ENCODE results near the gene PARD3B.

Gene PARD3B

GRCh38 chr2:204662956-204663355 lies 117.7 kb downstream of the PARD3B start:
- Histone ChIP-seq H3K36me3 (ENCODE audit: control insufficient read depth, insufficient read depth, low read length) (no peaks in the 10 kb centered on the region), H3K9me3 (ENCODE audit: control insufficient read depth, insufficient read depth, low read length) (no peaks in the 10 kb centered on the region), H3K4me1 (ENCODE audit: control insufficient read depth, insufficient read depth, low read length) (peaks cover 15% of the 10 kb centered on the region), H3K9ac (ENCODE audit: low read depth, low read length) (no peak overlapping the region), H3K27ac (ENCODE audit: low read depth, low read length) (no peak overlapping the region), H3K27me3 (ENCODE audit: control insufficient read depth, insufficient read depth, low read length) (no peaks in the 10 kb centered on the region), H3K4me3 (ENCODE audit: low read depth, low read length) (no peak overlapping the region)

GRCh38 chr2:204663816-204664425 lies 118.6 kb downstream of the PARD3B start:
- Histone ChIP-seq H3K36me3 (ENCODE audit: control insufficient read depth, insufficient read depth, low read length) (no peaks in the 10 kb centered on the region), H3K4me1 (ENCODE audit: control insufficient read depth, insufficient read depth, low read length) (peaks cover 15% of the 10 kb centered on the region), H3K27ac (ENCODE audit: low read depth, low read length) (no peak overlapping the region), H3K9ac (ENCODE audit: low read depth, low read length) (no peak overlapping the region), H3K9me3 (ENCODE audit: control insufficient read depth, insufficient read depth, low read length) (no peaks in the 10 kb centered on the region), H3K27me3 (ENCODE audit: control insufficient read depth, insufficient read depth, low read length) (no peaks in the 10 kb centered on the region), H3K4me3 (ENCODE audit: low read depth, low read length) (no peak overlapping the region)

- no peaks in the 10 kb centered on the region for H3K27me3 ChIP-seq (ENCODE audit: control insufficient read depth, insufficient read depth, low read length)
- H3K36me3 ChIP-seq (ENCODE audit: control insufficient read depth, insufficient read depth, low read length), result no peaks in the 10 kb centered on the region
- H3K4me3 ChIP-seq (ENCODE audit: low read depth, low read length), result peak overlapping the region; percentile 30; the same call in 1 of the 2 replicates
- peak overlapping the region; percentile 66 for H3K27ac ChIP-seq (ENCODE audit: low read depth, low read length)
- H3K9me3 ChIP-seq (ENCODE audit: control insufficient read depth, insufficient read depth, low read length), result no peaks in the 10 kb centered on the region
- peaks cover 15% of the 10 kb centered on the region for H3K4me1 ChIP-seq (ENCODE audit: control insufficient read depth, insufficient read depth, low read length)
- no peak overlapping the region for H3K9ac ChIP-seq (ENCODE audit: low read depth, low read length)
These were observed 119.4 kb downstream of the PARD3B start for GRCh38 chr2:204664708-204665121.

- H3K9ac ChIP-seq (ENCODE audit: low read depth, low read length), result peak overlapping the region; percentile 23; the same call in 1 of the 2 replicates
- H3K4me3 ChIP-seq (ENCODE audit: low read depth, low read length), result peak overlapping the region; percentile 30; the same call in 1 of the 2 replicates
- H3K27ac ChIP-seq (ENCODE audit: low read depth, low read length), result peak overlapping the region; percentile 60
- no peaks in the 10 kb centered on the region for H3K36me3 ChIP-seq (ENCODE audit: control insufficient read depth, insufficient read depth, low read length)
- peaks cover 15% of the 10 kb centered on the region for H3K4me1 ChIP-seq (ENCODE audit: control insufficient read depth, insufficient read depth, low read length)
- H3K27me3 ChIP-seq (ENCODE audit: control insufficient read depth, insufficient read depth, low read length), result no peaks in the 10 kb centered on the region
- H3K9me3 ChIP-seq (ENCODE audit: control insufficient read depth, insufficient read depth, low read length), result no peaks in the 10 kb centered on the region
These were observed 119.9 kb downstream of the PARD3B start for GRCh38 chr2:204665207-204665606.

GRCh38 chr2:204665771-204666170 lies 120.5 kb downstream of the PARD3B start:
- no peak overlapping the region for H3K9ac ChIP-seq (ENCODE audit: low read depth, low read length)
- H3K4me3 ChIP-seq (ENCODE audit: low read depth, low read length), result no peak overlapping the region
- no peaks in the 10 kb centered on the region for H3K27me3 ChIP-seq (ENCODE audit: control insufficient read depth, insufficient read depth, low read length)
- no peaks in the 10 kb centered on the region for H3K36me3 ChIP-seq (ENCODE audit: control insufficient read depth, insufficient read depth, low read length)
- H3K9me3 ChIP-seq (ENCODE audit: control insufficient read depth, insufficient read depth, low read length), result no peaks in the 10 kb centered on the region
- H3K27ac ChIP-seq (ENCODE audit: low read depth, low read length), result no peak overlapping the region
- peaks cover 20% of the 10 kb centered on the region for H3K4me1 ChIP-seq (ENCODE audit: control insufficient read depth, insufficient read depth, low read length)

GRCh38 chr2:204667990-204668389 lies 122.7 kb downstream of the PARD3B start:
- Histone ChIP-seq H3K27me3 (ENCODE audit: control insufficient read depth, insufficient read depth, low read length) (no peaks in the 10 kb centered on the region), H3K9me3 (ENCODE audit: control insufficient read depth, insufficient read depth, low read length) (no peaks in the 10 kb centered on the region), H3K27ac (ENCODE audit: low read depth, low read length) (no peak overlapping the region), H3K9ac (ENCODE audit: low read depth, low read length) (no peak overlapping the region), H3K4me1 (ENCODE audit: control insufficient read depth, insufficient read depth, low read length) (peaks cover 32% of the 10 kb centered on the region), H3K4me3 (ENCODE audit: low read depth, low read length) (no peak overlapping the region), H3K36me3 (ENCODE audit: control insufficient read depth, insufficient read depth, low read length) (no peaks in the 10 kb centered on the region)

- Histone ChIP-seq H3K4me1 (ENCODE audit: control insufficient read depth, insufficient read depth, low read length) (peaks cover 43% of the 10 kb centered on the region), H3K27ac (ENCODE audit: low read depth, low read length) (no peak overlapping the region)
These were observed 124.1 kb downstream of the PARD3B start for GRCh38 chr2:204669382-204669781.

GRCh38 chr2:204670124-204670523 lies 124.8 kb downstream of the PARD3B start:
- Histone ChIP-seq H3K9ac (ENCODE audit: low read depth, low read length) (no peak overlapping the region), H3K4me1 (ENCODE audit: control insufficient read depth, insufficient read depth, low read length) (peaks cover 36% of the 10 kb centered on the region), H3K27ac (ENCODE audit: low read depth, low read length) (no peak overlapping the region), H3K4me3 (ENCODE audit: low read depth, low read length) (no peak overlapping the region), H3K9me3 (ENCODE audit: control insufficient read depth, insufficient read depth, low read length) (no peaks in the 10 kb centered on the region), H3K27me3 (ENCODE audit: control insufficient read depth, insufficient read depth, low read length) (no peaks in the 10 kb centered on the region), H3K36me3 (ENCODE audit: control insufficient read depth, insufficient read depth, low read length) (no peaks in the 10 kb centered on the region)

More at GRCh38 chr2:204669382-204669781, 124.1 kb downstream of the PARD3B start:
- Histone ChIP-seq H3K36me3 (ENCODE audit: control insufficient read depth, insufficient read depth, low read length) (no peaks in the 10 kb centered on the region), H3K27me3 (ENCODE audit: control insufficient read depth, insufficient read depth, low read length) (no peaks in the 10 kb centered on the region), H3K9me3 (ENCODE audit: control insufficient read depth, insufficient read depth, low read length) (no peaks in the 10 kb centered on the region), H3K4me3 (ENCODE audit: low read depth, low read length) (no peak overlapping the region), H3K9ac (ENCODE audit: low read depth, low read length) (no peak overlapping the region)

- no peaks in the 10 kb centered on the region for H3K36me3 ChIP-seq (ENCODE audit: control insufficient read depth, insufficient read depth, low read length)
- peaks cover 32% of the 10 kb centered on the region for H3K4me1 ChIP-seq (ENCODE audit: control insufficient read depth, insufficient read depth, low read length)
- no peak overlapping the region for H3K4me3 ChIP-seq (ENCODE audit: low read depth, low read length)
- H3K27me3 ChIP-seq (ENCODE audit: control insufficient read depth, insufficient read depth, low read length), result no peaks in the 10 kb centered on the region
- no peak overlapping the region for H3K9ac ChIP-seq (ENCODE audit: low read depth, low read length)
- no peaks in the 10 kb centered on the region for H3K9me3 ChIP-seq (ENCODE audit: control insufficient read depth, insufficient read depth, low read length)
- H3K27ac ChIP-seq (ENCODE audit: low read depth, low read length), result no peak overlapping the region
These were observed 125.5 kb downstream of the PARD3B start for GRCh38 chr2:204670756-204671155.

- H3K4me1 ChIP-seq (ENCODE audit: control insufficient read depth, insufficient read depth, low read length), result peaks cover 32% of the 10 kb centered on the region
- H3K9me3 ChIP-seq (ENCODE audit: control insufficient read depth, insufficient read depth, low read length), result no peaks in the 10 kb centered on the region
- H3K4me3 ChIP-seq (ENCODE audit: low read depth, low read length), result no peak overlapping the region
- H3K36me3 ChIP-seq (ENCODE audit: control insufficient read depth, insufficient read depth, low read length), result no peaks in the 10 kb centered on the region
- no peaks in the 10 kb centered on the region for H3K27me3 ChIP-seq (ENCODE audit: control insufficient read depth, insufficient read depth, low read length)
- H3K27ac ChIP-seq (ENCODE audit: low read depth, low read length), result no peak overlapping the region
- H3K9ac ChIP-seq (ENCODE audit: low read depth, low read length), result no peak overlapping the region
These were observed 127.5 kb downstream of the PARD3B start for GRCh38 chr2:204672772-204673171.

GRCh38 chr2:204673877-204674276 lies 128.6 kb downstream of the PARD3B start:
- H3K4me1 ChIP-seq (ENCODE audit: control insufficient read depth, insufficient read depth, low read length), result peaks cover 32% of the 10 kb centered on the region
- no peaks in the 10 kb centered on the region for H3K9me3 ChIP-seq (ENCODE audit: control insufficient read depth, insufficient read depth, low read length)
- no peak overlapping the region for H3K9ac ChIP-seq (ENCODE audit: low read depth, low read length)
- H3K4me3 ChIP-seq (ENCODE audit: low read depth, low read length), result no peak overlapping the region
- H3K27me3 ChIP-seq (ENCODE audit: control insufficient read depth, insufficient read depth, low read length), result no peaks in the 10 kb centered on the region
- no peak overlapping the region for H3K27ac ChIP-seq (ENCODE audit: low read depth, low read length)
- no peaks in the 10 kb centered on the region for H3K36me3 ChIP-seq (ENCODE audit: control insufficient read depth, insufficient read depth, low read length)

Data from HUES48 (cell line).